ENCODE data around the gene MAD1L1. TPM values are rescaled to one million over a fixed set of nuclear protein-coding genes. Genes with fewer than 3 reads are reported as not detected.
"Not testable (repeated sequence)": the region's sequence is repeated elsewhere in the genome, so short reads cannot be mapped to it uniquely, and the experiment has no call there.

The MAD1L1 gene
- total RNA-seq, 1 experiment from 2014 or later: 46.7 TPM

DNA sequence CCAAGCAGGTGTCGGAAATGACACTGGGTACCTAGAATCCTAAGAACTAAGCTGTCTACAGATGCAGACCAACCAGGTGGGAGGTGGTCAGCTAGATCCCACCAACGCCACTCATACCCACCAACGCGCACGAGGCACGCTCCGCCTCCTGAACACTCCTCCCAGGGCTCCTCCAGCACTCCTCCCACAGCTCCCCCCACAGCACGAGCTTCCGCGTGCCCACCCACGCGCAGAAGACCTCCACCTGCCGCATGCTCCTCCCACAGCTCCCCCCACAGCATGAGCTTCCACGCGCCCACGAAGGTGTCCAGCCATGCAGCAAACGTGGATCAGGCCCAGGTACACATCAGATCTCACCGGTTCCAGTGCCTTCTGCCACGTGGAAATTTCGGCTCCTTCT is 196.0 kb downstream of the MAD1L1 start:
- intact Hi-C loops (cut with micrococcal nuclease; ENCODE audit: unreplicated experiment): no loop called here
- no peak for TF ChIP-seq EZH2 (IDR thresholded peaks at IDR 0.05; ENCODE audit: borderline replicate concordance, low read depth, low read length, poor library complexity, severe bottlenecking)
- TF ChIP-seq, protein P1, sequence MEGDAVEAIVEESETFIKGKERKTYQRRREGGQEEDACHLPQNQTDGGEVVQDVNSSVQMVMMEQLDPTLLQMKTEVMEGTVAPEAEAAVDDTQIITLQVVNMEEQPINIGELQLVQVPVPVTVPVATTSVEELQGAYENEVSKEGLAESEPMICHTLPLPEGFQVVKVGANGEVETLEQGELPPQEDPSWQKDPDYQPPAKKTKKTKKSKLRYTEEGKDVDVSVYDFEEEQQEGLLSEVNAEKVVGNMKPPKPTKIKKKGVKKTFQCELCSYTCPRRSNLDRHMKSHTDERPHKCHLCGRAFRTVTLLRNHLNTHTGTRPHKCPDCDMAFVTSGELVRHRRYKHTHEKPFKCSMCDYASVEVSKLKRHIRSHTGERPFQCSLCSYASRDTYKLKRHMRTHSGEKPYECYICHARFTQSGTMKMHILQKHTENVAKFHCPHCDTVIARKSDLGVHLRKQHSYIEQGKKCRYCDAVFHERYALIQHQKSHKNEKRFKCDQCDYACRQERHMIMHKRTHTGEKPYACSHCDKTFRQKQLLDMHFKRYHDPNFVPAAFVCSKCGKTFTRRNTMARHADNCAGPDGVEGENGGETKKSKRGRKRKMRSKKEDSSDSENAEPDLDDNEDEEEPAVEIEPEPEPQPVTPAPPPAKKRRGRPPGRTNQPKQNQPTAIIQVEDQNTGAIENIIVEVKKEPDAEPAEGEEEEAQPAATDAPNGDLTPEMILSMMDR (conservative IDR thresholded peaks at IDR 0.05; ENCODE audit: low read depth, low read length): no peak

DNA sequence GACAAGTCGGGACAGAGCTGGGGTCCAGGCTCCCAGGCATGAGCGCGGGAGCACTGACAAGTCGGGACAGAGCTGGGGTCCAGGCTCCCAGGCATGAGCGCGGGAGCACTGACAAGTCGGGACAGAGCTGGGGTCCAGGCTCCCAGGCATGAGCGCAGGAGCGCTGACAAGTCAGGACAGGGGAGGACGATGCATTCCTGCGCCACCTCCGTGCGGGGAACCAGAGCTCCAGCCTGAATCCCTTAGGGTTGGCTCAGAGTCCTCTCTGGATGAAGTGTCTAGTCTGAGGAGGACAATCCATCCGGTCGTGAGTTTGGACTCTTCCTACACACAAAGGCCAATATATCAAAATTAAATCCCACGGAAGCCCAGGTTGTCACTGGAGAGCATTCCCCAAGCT is 196.5 kb downstream of the MAD1L1 start:
- H3K27ac ChIP-seq (ENCODE audit: low read depth, low read length, poor library complexity, severe bottlenecking); H3K9me3 ChIP-seq (ENCODE audit: low read depth, low read length, poor library complexity, severe bottlenecking); DNase-seq (ENCODE audit: low spot score); H3K27me3 ChIP-seq (replicated peaks; ENCODE audit: insufficient read depth, low read depth, low read length, poor library complexity); H3K36me3 ChIP-seq (ENCODE audit: insufficient read depth, low read length, poor library complexity, severe bottlenecking); BruUV-seq (replicated peaks); intact Hi-C loops (cut with micrococcal nuclease; ENCODE audit: unreplicated experiment); POLR2A ChIA-PET (ENCODE audit: low non-redundant PET); H3K4me3 ChIP-seq (ENCODE audit: low read depth, low read length, poor library complexity, severe bottlenecking): not testable (repeated sequence)
- CTCF ChIA-PET: interaction anchor here (0.7 kb wide), 1 partner anchor 61 kb away, joined by 6 read pairs; no protein-coding TSS in a partner anchor
- H3K4me1 ChIP-seq (ENCODE audit: insufficient read depth, low read length, poor library complexity, severe bottlenecking): peaks cover 59% of the 10 kb centered on the region

More for the DNA sequence above, 196.0 kb downstream of the MAD1L1 start:
- Histone ChIP-seq H3K36me3 (ENCODE audit: insufficient read depth, low read length, poor library complexity, severe bottlenecking) (no peaks in the 10 kb centered on the region), H3K4me1 (ENCODE audit: insufficient read depth, low read length, poor library complexity, severe bottlenecking) (peaks cover 59% of the 10 kb centered on the region), H3K4me3 (ENCODE audit: low read depth, low read length, poor library complexity, severe bottlenecking) (no peak overlapping the region), H3K27me3 (replicated peaks; ENCODE audit: insufficient read depth, low read depth, low read length, poor library complexity) (no peaks in the 10 kb centered on the region), H3K9me3 (ENCODE audit: low read depth, low read length, poor library complexity, severe bottlenecking) (no peaks in the 10 kb centered on the region), H3K27ac (ENCODE audit: low read depth, low read length, poor library complexity, severe bottlenecking) (no peak overlapping the region)
- ChIA-PET POLR2A (ENCODE audit: low non-redundant PET) (no interaction called here), CTCF (interaction anchor here (0.7 kb wide), 1 partner anchor 61 kb away, joined by 6 read pairs; no protein-coding TSS in a partner anchor)
- no TSS peak for BruUV-seq (replicated peaks)
- DNase-seq (ENCODE audit: low spot score): no peak

DNA sequence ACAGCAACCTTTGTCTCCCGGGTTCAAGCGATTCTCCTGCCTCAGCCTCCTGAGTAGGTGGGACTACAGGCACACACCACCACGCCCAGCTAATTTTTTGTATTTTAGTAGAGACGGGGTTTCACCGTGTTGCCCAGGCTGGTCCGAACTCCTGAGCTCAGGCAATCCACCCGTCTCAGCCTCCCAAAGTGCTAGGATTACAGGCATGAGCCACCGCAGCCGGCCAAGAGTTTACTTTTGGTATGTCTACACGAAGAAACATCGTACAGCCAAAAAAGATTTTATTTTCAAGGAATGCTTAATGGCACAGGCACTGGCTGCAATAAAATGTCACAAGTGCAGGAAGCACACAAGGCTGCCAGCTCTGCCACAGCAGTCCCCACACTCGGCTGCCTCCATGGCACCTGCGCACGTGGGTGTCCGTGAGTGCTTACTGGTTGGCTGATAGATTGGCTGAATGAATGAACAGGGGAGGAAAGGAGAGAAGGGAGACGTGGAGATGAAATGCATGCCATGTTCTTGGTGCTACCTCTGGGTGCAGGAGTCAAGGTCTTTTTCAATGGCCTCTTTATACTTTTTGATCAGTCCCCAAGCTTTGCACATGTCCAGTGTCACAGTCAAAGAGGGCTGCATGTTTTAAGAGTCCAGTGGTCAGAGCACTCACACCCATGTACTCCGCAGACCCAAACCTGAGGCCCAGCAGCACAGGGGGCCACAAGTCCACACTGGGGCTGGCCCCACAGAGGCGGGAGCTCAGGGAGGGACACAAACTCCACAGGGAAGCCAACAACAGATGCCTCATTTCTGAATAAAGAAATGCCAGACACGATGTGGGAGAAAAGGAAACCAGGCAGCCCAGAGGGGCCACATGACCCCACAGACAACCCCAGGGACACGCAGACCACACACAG is 198.2 kb downstream of the MAD1L1 start:
- DNase-seq (ENCODE audit: low spot score): no peak
- no TSS peak for BruUV-seq (replicated peaks)
- ChIA-PET CTCF (no interaction called here), POLR2A (ENCODE audit: low non-redundant PET) (no interaction called here)
- intact Hi-C loops (cut with micrococcal nuclease; ENCODE audit: unreplicated experiment): no loop called here
- Histone ChIP-seq H3K4me3 (ENCODE audit: low read depth, low read length, poor library complexity, severe bottlenecking) (no peak overlapping the region), H3K4me1 (ENCODE audit: insufficient read depth, low read length, poor library complexity, severe bottlenecking) (peaks cover 50% of the 10 kb centered on the region), H3K9me3 (ENCODE audit: low read depth, low read length, poor library complexity, severe bottlenecking) (no peaks in the 10 kb centered on the region), H3K27me3 (replicated peaks; ENCODE audit: insufficient read depth, low read depth, low read length, poor library complexity) (no peaks in the 10 kb centered on the region), H3K27ac (ENCODE audit: low read depth, low read length, poor library complexity, severe bottlenecking) (no peak overlapping the region), H3K36me3 (ENCODE audit: insufficient read depth, low read length, poor library complexity, severe bottlenecking) (no peaks in the 10 kb centered on the region)
- no peak for TF ChIP-seq EZH2 (IDR thresholded peaks at IDR 0.05; ENCODE audit: borderline replicate concordance, low read depth, low read length, poor library complexity, severe bottlenecking)
- TF ChIP-seq, protein P1 (conservative IDR thresholded peaks at IDR 0.05; ENCODE audit: low read depth, low read length): no peak
